GM23338 (cell line): ENCODE measurements around the gene KIF5A. TPM values are rescaled to one million over a fixed set of nuclear protein-coding genes. Genes with fewer than 3 reads are reported as not detected.

ENCODE experiments used
- ATAC-seq: fragments of 200-7000 bp; cut with Tn5 transposase; 3 replicates; pipeline ENCODE4 v1.9.1; 2020
- DNase-seq: peaks from one replicate; pipeline ENCODE4 v3.0.0-alpha.2; 2015; ENCODE audit warnings: low spot score
- H2AFZ ChIP-seq: fragments of 200-600 bp; sonication (generic); 2 replicates; pipeline ENCODE4 v1.8.0; 2016; ENCODE audit warnings: antibody characterized with exemption, mild to moderate bottlenecking, moderate library complexity
- H3F3A ChIP-seq: fragments of 200-600 bp; sonication (generic); replicated peaks from 2 replicates; pipeline ENCODE4 v1.8.0; 2017; ENCODE audit warnings: antibody characterized with exemption, mixed run types, low read depth
- H3K27ac ChIP-seq: fragments of 200-600 bp; sonication (generic); 2 replicates; pipeline ENCODE4 v1.6.1; 2016; ENCODE audit warnings: low read depth
- H3K27me3 ChIP-seq: fragments of 200-600 bp; sonication (generic); 2 replicates; pipeline ENCODE4 v1.8.0; 2016; ENCODE audit warnings: mild to moderate bottlenecking, mixed run types, moderate library complexity; ENCODE audit not compliant: insufficient read depth
- H3K36me3 ChIP-seq: fragments of 200-600 bp; sonication (generic); 2 replicates; pipeline ENCODE4 v1.8.0; 2016; ENCODE audit warnings: mild to moderate bottlenecking; ENCODE audit not compliant: insufficient read depth
- H3K4me1 ChIP-seq: fragments of 200-600 bp; sonication (generic); 2 replicates; pipeline ENCODE4 v1.8.0; 2016; ENCODE audit warnings: mild to moderate bottlenecking, moderate library complexity; ENCODE audit not compliant: insufficient read depth
- H3K4me2 ChIP-seq: fragments of 200-600 bp; sonication (generic); 2 replicates; pipeline ENCODE4 v1.7.1; 2017; ENCODE audit warnings: mixed run types
- H3K4me3 ChIP-seq: fragments of 200-600 bp; sonication (generic); 2 replicates; pipeline ENCODE4 v1.6.1; 2016; ENCODE audit warnings: mixed run types
- H3K79me2 ChIP-seq: fragments of 200-600 bp; sonication (generic); replicated peaks from 2 replicates; pipeline ENCODE4 v1.8.0; 2017; ENCODE audit warnings: mild to moderate bottlenecking; ENCODE audit not compliant: insufficient read depth
- H3K9me2 ChIP-seq: fragments of 200-600 bp; sonication (generic); 2 replicates; pipeline ENCODE4 v1.8.0; 2017; ENCODE audit not compliant: insufficient read depth
- H4K20me1 ChIP-seq: fragments of 200-600 bp; sonication (generic); replicated peaks from 2 replicates; pipeline ENCODE4 v1.8.0; 2017; ENCODE audit warnings: mild to moderate bottlenecking; ENCODE audit not compliant: insufficient read depth
- H3K27ac Mint-ChIP-seq: 2 replicates; pipeline ENCODE4 v1.8.0; 2020; ENCODE audit warnings: inconsistent platforms, mild to moderate bottlenecking, moderate library complexity, mixed read lengths
- H3K27me3 Mint-ChIP-seq: 3 replicates; pipeline ENCODE4 v1.8.0; 2022; ENCODE audit warnings: low read depth, mild to moderate bottlenecking, moderate library complexity, mixed read lengths, inconsistent platforms; ENCODE audit not compliant: insufficient read depth, poor library complexity
- H3K36me3 Mint-ChIP-seq: 3 replicates; pipeline ENCODE4 v1.8.0; 2021; ENCODE audit warnings: low read depth, mild to moderate bottlenecking, inconsistent platforms, moderate library complexity, mixed read lengths
- H3K4me1 Mint-ChIP-seq: 3 replicates; pipeline ENCODE4 v1.8.0; 2020; ENCODE audit warnings: mild to moderate bottlenecking, inconsistent platforms, mixed read lengths
- H3K4me3 Mint-ChIP-seq: 3 replicates; pipeline ENCODE4 v1.8.0; 2021; ENCODE audit warnings: moderate library complexity, mild to moderate bottlenecking, inconsistent platforms, mixed read lengths
- H3K9me3 Mint-ChIP-seq: 3 replicates; pipeline ENCODE4 v1.8.0; 2020; ENCODE audit warnings: moderate library complexity, mild to moderate bottlenecking, inconsistent platforms, mixed read lengths
- EZH2 ChIP-seq: fragments of 200-600 bp; sonication (generic); IDR thresholded peaks from one replicate; pipeline ENCODE4 v1.8.0; 2017; ENCODE audit warnings: antibody characterized with exemption, mild to moderate bottlenecking, low read depth; ENCODE audit not compliant: unreplicated experiment
- JUNB ChIP-seq: IDR thresholded peaks from one replicate; pipeline ENCODE4 v1.6.1; 2016; ENCODE audit warnings: antibody characterized with exemption; ENCODE audit not compliant: unreplicated experiment
- ZNF114 ChIP-seq: fragments of 250-450 bp; sonication (Bioruptor Pico); IDR thresholded peaks from 2 replicates; pipeline ENCODE4 v1.5.0; 2020; ENCODE audit warnings: mild to moderate bottlenecking, moderate library complexity
- ZNF331 ChIP-seq: fragments of 250-450 bp; sonication (Bioruptor Pico); IDR thresholded peaks from 2 replicates; pipeline ENCODE4 v1.5.0; 2020; ENCODE audit warnings: low read depth, mild to moderate bottlenecking, moderate library complexity
- polyA plus RNA-seq: library from polyadenylated mRNA; unstranded; fragments of >200 nt; fragmentation: Nextera tagmentation; extraction: Ambion mirVana; gene quantifications from 2 replicates; pipeline ENCODE4 v1.2.1, GENCODE V29; 2016
- total RNA-seq: library from RNA; depleted of rRNA; stranded (reverse); fragments of >200 nt; shearing (Covaris generic); gene quantifications from 2 replicates; pipeline ENCODE4 v1.2.3, GENCODE V29; 2014
- TF ChIP-seq, protein P1 (sequence below), 2 experiments: fragments of 200-600 bp in 1 of 2; sonication (generic) in 1 of 2; conservative IDR thresholded peaks; 2 replicates each; pipeline versions ENCODE4 v1.5.1 to v1.6.1; 2016 to 2017; ENCODE audit warnings: antibody characterized with exemption in 2 of 2, low read depth in 2 of 2, mild to moderate bottlenecking in 2 of 2, moderate library complexity in 1 of 2
- TF ChIP-seq, protein P2 (sequence below): IDR thresholded peaks from one replicate; pipeline ENCODE4 v1.6.1; 2018; ENCODE audit warnings: antibody characterized with exemption; ENCODE audit not compliant: unreplicated experiment
- TF ChIP-seq, protein P3 (sequence below): fragments of 250-450 bp; sonication (Bioruptor Pico); IDR thresholded peaks from 2 replicates; pipeline ENCODE4 v1.5.0; 2020; ENCODE audit warnings: mild to moderate bottlenecking, moderate library complexity

Gene KIF5A
- total and polyA plus RNA-seq, 2 experiments from 2014 or later = 11.1 to 21.3 TPM

DNA sequence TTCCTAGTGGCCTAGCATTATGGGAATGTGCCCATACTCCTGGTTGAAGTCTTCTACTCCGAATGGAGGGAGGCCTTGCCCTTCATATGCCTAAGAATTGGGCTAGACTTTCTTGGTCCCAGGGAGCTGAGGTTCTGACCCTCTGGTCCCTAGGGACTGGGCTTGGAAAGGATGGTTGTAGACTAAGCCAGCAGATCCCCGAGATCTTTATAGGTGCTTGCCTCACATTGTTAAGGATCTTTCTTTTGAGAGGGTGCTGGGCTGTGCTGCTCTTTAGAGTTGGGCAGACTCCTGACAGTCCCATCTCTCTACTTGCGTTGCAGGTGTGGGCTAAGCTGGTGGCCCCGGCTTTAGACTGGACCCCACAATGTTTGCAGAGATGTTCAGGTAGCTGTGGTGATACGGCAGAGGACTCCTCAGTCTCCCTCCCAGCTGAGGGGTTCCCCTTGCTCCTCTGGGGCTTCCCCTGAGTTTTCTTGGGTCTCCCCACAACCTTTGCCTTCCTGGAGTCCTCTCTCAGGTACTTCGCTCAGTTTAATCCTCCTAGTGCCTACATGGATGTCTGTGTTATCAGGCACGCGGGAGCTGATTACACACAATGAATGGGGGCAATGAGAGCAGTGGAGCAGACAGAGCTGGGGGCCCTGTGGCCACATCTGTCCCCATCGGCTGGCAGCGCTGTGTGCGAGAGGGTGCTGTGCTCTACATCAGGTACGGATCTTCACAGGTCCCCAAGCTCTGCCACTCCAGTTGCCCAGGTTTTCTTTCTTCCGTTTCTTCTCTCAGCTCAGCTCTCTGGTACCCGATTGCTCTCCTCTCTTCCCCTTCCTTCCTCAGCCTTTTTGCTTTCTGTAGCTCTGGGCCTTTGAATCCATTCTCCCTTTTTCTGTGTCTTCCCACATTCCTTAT lies 25.9 kb upstream of the KIF5A start:
- H3K9me3 Mint-ChIP-seq = no peaks in the 10 kb centered on the region; the same call in 2 of the 3 replicates
- H3K36me3 Mint-ChIP-seq = peaks cover 27% of the 10 kb centered on the region
- peaks cover 20% of the 10 kb centered on the region for H4K20me1 ChIP-seq
- peaks cover 32% of the 10 kb centered on the region for H3K4me1 ChIP-seq
- H3K27me3 ChIP-seq = no peaks in the 10 kb centered on the region
- peak overlapping the region; percentile 92 for H3K4me3 Mint-ChIP-seq
- peaks cover 38% of the 10 kb centered on the region for H3F3A ChIP-seq
- ATAC-seq = no peak
- peaks cover 44% of the 10 kb centered on the region for H3K4me1 Mint-ChIP-seq
- peak overlapping the region; percentile 94 for H3K4me2 ChIP-seq
- no peaks in the 10 kb centered on the region for H3K9me2 ChIP-seq
- no peak overlapping the region for H2AFZ ChIP-seq
- no peaks in the 10 kb centered on the region; the same call in 1 of the 2 replicates for H3K36me3 ChIP-seq
- peaks cover 47% of the 10 kb centered on the region for H3K27me3 Mint-ChIP-seq
- DNase-seq = no peak
- peak overlapping the region; percentile 78; the same call in 1 of the 2 replicates for H3K27ac ChIP-seq
- peaks cover 11% of the 10 kb centered on the region; the same call in 1 of the 2 replicates for H3K79me2 ChIP-seq
- peak overlapping the region; percentile 82 for H3K4me3 ChIP-seq
- peak overlapping the region; percentile 87; the same call in 1 of the 2 replicates for H3K27ac Mint-ChIP-seq
- TF ChIP-seq, protein P1, sequence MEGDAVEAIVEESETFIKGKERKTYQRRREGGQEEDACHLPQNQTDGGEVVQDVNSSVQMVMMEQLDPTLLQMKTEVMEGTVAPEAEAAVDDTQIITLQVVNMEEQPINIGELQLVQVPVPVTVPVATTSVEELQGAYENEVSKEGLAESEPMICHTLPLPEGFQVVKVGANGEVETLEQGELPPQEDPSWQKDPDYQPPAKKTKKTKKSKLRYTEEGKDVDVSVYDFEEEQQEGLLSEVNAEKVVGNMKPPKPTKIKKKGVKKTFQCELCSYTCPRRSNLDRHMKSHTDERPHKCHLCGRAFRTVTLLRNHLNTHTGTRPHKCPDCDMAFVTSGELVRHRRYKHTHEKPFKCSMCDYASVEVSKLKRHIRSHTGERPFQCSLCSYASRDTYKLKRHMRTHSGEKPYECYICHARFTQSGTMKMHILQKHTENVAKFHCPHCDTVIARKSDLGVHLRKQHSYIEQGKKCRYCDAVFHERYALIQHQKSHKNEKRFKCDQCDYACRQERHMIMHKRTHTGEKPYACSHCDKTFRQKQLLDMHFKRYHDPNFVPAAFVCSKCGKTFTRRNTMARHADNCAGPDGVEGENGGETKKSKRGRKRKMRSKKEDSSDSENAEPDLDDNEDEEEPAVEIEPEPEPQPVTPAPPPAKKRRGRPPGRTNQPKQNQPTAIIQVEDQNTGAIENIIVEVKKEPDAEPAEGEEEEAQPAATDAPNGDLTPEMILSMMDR (conservative IDR thresholded peaks at IDR 0.05; ENCODE audit: low read depth in 2 of 2) = no peak
- TF ChIP-seq EZH2 (no peak), ZNF114 (CRISPR knock-in tag) (no peak), JUNB (no peak), ZNF331 (no peak)
- TF ChIP-seq, protein P2, sequence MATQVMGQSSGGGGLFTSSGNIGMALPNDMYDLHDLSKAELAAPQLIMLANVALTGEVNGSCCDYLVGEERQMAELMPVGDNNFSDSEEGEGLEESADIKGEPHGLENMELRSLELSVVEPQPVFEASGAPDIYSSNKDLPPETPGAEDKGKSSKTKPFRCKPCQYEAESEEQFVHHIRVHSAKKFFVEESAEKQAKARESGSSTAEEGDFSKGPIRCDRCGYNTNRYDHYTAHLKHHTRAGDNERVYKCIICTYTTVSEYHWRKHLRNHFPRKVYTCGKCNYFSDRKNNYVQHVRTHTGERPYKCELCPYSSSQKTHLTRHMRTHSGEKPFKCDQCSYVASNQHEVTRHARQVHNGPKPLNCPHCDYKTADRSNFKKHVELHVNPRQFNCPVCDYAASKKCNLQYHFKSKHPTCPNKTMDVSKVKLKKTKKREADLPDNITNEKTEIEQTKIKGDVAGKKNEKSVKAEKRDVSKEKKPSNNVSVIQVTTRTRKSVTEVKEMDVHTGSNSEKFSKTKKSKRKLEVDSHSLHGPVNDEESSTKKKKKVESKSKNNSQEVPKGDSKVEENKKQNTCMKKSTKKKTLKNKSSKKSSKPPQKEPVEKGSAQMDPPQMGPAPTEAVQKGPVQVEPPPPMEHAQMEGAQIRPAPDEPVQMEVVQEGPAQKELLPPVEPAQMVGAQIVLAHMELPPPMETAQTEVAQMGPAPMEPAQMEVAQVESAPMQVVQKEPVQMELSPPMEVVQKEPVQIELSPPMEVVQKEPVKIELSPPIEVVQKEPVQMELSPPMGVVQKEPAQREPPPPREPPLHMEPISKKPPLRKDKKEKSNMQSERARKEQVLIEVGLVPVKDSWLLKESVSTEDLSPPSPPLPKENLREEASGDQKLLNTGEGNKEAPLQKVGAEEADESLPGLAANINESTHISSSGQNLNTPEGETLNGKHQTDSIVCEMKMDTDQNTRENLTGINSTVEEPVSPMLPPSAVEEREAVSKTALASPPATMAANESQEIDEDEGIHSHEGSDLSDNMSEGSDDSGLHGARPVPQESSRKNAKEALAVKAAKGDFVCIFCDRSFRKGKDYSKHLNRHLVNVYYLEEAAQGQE = no peak
- TF ChIP-seq, protein P3, sequence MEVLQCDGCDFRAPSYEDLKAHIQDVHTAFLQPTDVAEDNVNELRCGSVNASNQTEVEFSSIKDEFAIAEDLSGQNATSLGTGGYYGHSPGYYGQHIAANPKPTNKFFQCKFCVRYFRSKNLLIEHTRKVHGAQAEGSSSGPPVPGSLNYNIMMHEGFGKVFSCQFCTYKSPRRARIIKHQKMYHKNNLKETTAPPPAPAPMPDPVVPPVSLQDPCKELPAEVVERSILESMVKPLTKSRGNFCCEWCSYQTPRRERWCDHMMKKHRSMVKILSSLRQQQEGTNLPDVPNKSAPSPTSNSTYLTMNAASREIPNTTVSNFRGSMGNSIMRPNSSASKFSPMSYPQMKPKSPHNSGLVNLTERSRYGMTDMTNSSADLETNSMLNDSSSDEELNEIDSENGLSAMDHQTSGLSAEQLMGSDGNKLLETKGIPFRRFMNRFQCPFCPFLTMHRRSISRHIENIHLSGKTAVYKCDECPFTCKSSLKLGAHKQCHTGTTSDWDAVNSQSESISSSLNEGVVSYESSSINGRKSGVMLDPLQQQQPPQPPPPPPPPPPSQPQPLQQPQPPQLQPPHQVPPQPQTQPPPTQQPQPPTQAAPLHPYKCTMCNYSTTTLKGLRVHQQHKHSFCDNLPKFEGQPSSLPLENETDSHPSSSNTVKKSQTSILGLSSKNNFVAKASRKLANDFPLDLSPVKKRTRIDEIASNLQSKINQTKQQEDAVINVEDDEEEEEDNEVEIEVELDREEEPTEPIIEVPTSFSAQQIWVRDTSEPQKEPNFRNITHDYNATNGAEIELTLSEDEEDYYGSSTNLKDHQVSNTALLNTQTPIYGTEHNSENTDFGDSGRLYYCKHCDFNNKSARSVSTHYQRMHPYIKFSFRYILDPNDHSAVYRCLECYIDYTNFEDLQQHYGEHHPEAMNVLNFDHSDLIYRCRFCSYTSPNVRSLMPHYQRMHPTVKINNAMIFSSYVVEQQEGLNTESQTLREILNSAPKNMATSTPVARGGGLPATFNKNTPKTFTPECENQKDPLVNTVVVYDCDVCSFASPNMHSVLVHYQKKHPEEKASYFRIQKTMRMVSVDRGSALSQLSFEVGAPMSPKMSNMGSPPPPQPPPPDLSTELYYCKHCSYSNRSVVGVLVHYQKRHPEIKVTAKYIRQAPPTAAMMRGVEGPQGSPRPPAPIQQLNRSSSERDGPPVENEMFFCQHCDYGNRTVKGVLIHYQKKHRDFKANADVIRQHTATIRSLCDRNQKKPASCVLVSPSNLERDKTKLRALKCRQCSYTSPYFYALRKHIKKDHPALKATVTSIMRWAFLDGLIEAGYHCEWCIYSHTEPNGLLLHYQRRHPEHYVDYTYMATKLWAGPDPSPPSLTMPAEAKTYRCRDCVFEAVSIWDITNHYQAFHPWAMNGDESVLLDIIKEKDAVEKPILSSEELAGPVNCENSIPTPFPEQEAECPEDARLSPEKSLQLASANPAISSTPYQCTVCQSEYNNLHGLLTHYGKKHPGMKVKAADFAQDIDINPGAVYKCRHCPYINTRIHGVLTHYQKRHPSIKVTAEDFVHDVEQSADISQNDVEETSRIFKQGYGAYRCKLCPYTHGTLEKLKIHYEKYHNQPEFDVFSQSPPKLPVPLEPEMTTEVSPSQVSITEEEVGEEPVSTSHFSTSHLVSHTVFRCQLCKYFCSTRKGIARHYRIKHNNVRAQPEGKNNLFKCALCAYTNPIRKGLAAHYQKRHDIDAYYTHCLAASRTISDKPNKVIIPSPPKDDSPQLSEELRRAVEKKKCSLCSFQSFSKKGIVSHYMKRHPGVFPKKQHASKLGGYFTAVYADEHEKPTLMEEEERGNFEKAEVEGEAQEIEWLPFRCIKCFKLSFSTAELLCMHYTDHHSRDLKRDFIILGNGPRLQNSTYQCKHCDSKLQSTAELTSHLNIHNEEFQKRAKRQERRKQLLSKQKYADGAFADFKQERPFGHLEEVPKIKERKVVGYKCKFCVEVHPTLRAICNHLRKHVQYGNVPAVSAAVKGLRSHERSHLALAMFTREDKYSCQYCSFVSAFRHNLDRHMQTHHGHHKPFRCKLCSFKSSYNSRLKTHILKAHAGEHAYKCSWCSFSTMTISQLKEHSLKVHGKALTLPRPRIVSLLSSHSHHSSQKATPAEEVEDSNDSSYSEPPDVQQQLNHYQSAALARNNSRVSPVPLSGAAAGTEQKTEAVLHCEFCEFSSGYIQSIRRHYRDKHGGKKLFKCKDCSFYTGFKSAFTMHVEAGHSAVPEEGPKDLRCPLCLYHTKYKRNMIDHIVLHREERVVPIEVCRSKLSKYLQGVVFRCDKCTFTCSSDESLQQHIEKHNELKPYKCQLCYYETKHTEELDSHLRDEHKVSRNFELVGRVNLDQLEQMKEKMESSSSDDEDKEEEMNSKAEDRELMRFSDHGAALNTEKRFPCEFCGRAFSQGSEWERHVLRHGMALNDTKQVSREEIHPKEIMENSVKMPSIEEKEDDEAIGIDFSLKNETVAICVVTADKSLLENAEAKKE (CRISPR knock-in tag) = no peak
